ENCODE data around the gene REEP3.

REEP3 gene

DNA sequence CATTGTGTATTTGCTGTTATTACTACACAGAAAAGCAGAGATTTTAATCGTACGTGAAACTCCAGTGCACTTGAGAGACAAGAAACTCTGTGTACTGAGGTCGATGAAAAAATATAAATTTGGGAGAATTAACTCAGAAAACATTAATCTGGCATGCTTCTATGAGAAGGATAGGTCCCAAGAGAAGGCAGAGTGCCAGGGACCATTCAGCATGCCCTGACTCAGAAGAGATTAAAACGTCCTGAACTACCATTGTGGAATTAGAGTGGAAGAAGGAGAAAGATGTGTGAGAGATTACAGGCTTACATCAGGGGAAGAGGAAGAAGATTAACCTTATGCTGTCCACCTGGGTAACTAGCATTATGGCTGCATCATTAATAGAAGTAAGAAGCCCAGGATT lies 72.4 kb downstream of the REEP3 start:
- DNase-seq = no peak

DNA sequence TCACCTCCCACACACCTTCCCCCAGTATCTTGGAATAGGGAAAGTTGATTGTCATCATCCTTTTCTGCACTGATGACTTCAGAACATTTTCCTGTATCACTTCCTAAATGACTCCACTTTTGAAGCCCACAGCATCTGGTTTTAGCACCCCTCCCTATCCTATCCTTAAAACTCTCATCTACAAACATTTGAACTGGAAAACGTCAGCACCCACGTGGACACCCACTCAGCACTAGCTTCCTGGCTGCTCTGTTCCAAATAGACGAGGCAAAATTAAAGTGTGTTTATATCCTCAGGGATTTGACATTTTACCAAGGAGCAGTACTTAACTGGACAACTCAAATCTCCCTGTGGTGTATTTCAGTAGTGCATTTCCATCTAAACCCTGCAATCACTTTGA lies 73.9 kb downstream of the REEP3 start:
- DNase-seq = no peak

DNA sequence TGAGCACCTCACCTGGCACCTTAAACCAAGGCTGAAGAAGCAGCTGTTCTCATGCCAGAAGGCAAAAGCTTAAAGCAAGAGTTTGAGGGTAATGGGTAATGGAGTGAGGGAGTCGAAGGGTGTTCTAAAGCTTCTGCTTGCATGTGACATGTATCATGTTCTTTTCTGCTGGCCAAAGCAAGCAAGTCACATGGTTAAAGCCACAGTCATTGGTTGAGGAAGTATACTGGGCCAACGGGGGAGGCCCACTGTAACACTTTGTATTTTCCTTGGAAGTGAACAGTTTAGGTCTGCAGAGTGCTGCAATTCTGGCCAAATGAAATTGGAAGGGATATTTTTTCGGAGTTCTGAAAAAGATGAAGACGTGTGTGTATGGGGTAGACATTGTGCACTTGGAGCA lies 75.7 kb downstream of the REEP3 start:
- DNase-seq = no peak

DNA sequence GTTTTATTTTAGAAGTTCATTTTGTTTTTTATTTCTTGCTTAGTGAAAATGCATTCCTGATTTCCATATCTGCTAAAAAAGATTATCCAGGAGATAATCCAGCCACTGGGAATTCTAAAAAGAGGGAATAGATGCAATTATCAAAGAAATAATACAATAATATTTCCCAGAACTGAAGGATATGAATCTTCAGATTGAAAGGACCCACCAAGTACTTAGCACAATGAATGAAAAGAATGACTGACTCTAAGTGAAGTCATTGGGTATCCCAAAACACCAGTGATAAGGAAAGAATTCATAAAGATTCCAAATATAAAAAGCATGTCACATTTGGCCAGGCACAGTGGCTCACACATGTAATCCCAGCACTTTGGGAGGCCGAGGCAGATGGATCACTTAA lies 79.3 kb downstream of the REEP3 start:
- no peak for DNase-seq

DNA sequence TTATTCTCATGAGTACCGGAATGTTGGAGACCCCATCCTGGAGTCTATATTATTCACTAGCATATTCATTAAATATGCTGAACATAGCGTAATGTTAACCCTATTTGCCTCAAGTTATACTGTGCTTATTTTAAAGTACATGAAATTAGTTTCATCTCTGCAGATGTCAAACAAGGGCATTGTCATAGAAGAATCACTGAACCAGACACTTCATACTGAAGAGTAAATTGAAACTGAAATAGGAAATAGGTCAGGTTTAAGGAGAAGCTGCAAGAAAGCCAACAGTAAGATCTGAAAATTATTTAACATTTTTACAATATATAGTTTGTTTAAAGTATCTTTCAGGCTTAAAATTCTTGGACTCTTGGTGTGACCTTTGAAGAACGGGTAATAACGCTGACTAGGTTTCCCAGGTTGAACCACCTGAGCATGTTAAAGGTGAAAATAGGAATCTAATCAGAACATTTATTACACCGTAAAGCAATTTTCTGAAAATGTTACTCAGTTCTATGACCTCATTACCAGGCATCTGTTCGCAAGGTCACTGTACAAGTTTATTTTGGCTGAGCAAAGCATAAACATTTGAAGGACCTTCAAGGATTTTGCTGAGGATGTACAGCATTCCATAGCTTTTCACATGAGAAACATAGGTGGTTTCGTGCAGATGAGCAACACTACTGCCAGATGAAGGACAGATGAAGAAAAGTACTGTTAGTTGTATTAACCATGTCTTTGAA lies 82.7 kb downstream of the REEP3 start:
- DNase-seq = no peak

DNA sequence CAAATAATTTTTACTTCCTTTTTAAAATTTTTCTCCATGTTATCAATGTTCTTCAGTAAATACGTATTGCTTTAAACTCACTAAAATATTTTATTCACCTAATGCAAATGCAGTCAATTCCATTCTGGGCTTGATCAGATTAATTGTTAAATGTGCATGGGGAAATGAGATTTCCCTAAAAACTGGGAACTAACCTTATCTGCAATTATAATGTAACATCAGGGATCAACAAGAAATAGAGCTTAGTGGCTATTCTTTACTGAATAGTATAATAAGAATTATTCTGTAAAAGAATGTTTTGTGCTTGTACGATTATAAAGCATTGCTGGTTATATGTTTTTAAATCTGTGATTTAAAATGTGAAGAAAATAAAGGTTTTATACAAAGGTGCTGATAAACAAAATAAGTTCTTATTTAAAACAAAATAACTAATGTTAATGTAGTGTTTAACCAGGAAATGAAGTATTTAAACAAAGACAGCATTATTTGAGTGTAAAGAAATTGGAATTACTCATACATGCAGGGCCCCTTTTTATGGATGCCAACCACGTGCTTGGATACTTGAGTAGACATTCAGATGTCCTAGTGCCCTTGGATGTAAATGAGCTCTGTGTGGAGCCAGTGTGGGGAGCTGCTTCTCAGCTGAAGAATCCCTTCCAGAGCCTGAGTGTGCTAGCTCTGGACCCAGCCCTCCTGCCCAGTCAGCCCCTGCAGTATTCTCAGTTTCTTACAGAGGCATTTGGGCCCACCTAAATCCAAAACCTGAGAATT lies 84.2 kb downstream of the REEP3 start:
- no peak for DNase-seq

DNA sequence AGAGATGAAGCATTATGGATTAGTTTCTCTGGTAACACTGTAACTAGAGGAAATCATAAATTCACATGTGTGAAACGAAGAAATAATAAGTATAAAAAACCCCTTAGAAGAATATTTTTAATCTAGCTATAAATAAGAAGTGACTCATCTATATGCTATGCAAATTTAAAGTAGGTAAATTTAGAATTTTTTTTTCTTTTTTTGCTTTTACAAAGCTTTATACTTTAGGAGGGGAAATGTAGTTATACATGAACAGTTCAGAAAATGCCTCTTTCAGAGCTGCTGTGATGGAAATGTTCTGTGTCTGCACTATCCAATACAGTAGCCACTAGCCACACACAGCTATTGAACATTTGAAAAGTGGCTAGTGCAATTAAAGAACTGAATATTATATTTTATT lies 87.3 kb downstream of the REEP3 start:
- no peak for DNase-seq

DNA sequence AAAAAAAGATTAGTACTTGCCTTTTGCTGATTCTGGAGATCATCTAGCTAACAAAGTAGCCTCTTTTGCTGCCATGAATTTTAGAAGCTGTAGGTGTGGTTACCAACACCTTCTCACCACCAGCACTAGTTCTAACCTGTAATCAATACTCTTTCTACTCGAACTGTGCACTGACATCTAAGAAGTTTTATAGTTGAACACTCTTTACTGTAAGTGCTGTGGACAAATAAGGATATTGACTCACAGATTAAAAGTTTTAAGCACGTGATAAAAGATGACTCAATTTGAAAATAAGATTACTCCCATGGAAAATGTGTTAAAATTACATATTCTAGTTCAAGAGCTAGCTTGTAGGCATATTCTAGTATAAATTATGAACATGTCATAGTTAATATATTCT lies 89.9 kb downstream of the REEP3 start:
- no peak for DNase-seq

DNA sequence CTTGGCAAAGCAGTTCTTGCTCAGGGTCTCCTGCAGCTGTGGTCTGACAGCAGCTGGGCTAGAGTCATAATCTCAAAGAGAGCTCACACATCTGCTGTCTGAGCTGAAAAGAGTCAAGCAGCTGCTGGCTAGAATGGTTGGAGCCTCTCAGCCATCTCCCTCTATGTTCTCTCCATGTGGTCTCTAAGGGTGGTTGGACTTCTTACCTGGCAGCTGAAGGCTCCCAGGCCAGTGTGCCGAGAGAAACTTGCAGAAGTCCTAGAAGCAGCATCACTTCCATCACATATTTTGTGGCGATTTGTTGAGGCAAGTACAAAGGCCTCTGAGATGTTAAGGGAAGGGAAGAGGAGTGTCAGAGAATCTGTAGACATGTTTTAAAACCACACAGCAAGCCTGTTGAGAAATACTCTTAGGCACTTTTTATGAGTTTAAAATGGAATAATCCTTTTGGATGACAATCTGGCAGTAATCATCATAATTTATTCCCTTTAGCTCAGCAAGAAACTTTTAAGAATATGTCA lies 93.2 kb downstream of the REEP3 start:
- DNase-seq = no peak

DNA sequence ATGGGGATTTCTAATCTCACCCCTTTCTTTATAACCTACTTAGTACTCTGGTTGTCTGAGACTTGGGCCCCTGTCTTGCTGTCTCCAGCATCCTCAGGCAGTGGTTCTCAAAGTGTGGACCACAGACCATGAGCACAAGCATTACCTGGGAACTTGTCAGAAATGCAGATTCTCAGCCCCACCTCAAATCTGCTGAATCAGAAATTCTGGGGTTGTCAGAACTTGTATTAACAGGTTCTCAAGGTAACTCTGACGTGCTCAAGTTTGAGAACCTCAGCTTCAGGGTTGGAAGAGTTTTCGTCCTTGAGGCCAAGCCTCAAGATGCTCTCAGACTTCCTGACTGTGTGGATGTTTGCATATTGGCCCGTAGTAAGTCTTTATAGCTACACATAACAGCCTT lies 97.4 kb downstream of the REEP3 start:
- no peak for DNase-seq

DNA sequence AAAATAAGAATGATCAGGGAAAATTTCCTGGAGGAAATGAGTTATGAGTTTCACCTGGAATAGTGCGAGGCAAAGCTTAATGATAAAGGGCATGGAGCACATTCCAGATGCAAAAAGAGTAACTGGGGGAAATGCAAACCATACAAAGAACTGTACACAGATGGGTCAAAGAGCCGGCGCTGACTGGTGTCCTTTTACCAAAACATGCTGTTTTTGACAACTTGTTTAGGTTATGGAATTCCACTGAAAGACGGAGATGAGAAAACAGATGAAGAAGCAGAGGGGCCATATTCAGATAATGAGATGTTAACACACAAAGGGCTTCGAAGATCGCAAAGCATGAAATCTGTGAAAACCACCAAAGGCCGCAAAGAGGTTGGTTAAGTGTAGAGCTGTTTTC lies 98.2 kb downstream of the REEP3 start:
- no peak for DNase-seq

DNA sequence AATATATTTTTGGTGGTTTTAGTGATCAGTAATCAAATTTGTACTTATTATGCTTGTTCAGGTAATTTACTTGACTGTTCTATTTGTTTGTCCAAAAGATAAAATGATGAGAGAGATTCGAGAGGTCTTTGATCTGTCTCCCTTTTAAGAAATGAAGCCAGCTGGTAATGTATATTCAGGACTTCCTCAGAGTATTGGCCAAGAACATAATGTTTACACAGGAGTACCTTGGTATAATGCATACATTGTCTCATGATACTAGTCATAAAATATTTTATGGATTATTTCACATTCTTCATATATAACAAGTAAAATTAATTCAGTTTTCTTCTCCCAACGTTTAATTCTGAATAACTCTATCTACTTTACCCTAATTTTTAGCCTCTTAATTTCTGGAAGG lies 100.9 kb downstream of the REEP3 start:
- DNase-seq = no peak

DNA sequence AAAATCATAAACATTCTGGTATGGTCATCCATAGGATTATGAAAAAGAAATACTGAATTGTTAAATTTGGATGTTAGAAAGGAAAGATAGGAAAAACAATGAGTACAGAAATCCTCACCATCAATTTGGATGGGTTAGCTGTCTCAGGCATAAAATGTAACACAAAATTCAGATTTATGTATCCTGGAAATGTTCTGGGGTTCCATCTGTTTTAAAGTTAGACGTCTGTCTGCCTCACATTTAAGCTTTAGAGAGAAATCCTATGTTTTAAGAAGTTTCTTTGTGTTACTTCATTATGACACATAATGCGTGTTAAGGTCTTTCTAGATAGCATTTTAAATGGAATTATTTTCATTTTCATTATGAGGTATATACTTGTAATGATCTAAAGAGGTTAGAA lies 103.5 kb downstream of the REEP3 start:
- DNase-seq = no peak

DNA sequence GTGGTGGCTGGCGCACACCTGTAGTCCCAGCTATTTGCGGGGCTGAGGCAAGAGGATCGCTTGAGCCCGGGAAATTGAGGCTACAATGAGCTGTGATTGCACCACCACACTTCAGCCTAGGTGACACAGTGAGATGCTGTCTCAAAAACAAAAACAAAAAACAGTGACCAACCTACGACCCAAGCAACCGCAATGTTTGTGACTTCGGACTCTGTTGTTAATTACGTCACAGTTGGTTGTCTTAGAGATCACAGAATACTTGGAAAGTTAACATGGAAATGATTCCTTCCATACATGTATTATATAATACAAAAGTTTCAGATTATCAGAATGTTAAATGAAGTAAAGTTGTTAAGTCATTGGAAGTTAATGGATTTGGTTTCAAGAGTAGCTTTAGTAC lies 106.2 kb downstream of the REEP3 start:
- no peak for DNase-seq

DNA sequence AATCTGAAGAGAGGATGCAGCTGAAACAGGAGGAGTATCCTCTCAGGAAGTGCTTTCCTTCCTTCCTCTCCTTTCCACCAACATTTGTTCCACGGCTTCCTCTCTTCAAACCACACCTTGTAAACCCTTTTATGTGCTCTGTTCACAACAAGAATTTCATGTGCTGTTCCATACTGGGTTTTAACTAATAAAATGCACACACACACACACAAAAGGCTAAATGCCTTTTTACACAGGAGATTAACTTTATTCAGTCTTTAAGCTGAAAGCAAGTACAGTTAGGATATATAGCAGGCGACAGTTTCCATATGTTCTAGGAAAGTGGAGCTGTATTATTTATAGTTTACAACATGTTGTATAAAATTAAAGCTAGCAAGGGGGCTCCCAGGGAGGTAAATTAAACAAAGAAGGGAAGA lies 106.7 kb downstream of the REEP3 start:
- DNase-seq = no peak

DNA sequence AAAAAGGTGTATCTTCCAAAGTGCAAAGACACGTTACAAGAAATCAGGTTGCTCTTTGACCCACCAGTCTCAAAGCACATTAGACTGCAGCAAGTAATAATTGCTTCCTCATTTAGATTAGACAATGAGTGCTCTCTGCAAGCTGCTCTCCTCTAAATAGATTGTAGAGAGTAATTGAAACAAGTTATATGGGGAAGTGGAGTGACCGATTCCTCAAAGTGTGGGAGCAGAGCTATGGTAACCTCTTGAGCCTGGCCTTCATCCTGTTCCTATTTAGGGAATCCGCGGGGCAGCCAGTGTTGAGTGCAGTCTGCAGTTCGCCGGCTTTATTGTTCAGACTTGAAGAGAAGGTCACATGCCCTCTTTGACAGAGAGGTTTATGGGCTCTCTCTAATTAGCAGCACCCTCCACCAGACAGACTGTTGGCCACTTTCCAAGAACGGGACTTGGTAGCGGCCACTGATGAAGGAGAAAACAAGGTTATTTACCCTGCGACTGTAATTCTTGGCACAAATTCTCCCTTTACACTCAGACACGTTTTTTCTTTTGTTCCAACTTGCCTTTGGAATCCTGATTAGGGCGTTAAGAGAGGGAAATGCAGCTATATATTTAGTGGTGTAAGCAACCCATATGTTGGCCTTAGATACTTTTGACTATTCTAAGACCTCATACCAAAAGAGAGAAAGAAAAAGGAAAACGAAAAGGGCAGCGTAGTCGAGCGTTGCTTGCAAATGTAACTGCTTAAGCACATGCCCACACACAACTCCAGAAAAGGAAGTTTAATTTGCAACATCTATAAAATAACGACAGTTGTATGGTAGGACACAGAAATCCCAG lies 107.5 kb downstream of the REEP3 start:
- DNase-seq = peak; percentile 97

DNA sequence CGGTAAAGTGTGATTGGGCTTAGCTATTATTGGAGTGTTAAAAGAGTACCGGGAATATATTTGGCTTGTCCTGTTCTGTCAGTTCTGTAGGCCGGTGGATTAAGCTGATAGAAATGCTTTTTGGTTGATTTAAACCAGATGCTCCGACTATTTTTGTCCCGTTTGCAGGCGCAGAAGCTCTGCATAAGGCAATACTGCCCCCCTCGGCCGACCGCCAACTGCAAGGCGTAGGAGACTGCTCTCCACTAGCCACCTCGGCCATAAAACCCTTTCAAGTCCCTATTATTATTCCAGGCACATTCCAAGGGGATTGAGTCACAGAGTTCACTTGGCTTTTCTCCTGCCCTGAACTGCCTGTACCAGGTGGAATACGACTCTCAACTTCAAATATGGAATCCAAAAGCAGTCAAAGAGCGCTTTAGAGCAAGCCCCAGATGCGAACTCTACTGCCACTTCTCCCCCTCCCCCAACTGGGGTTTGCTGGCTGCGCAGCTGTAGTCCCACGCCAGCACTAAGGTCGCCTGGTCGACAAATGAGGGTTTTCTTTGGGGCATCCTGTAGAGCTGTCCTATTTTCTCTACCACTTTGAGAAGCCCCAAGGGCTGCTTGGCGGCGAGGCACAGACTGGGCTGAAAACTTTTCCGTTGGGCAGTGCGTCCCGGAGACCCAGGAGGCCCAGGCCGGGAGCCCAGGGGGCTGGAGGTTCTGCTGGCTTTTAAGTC lies 108.3 kb downstream of the REEP3 start:
- peak; percentile 82 for DNase-seq

DNA sequence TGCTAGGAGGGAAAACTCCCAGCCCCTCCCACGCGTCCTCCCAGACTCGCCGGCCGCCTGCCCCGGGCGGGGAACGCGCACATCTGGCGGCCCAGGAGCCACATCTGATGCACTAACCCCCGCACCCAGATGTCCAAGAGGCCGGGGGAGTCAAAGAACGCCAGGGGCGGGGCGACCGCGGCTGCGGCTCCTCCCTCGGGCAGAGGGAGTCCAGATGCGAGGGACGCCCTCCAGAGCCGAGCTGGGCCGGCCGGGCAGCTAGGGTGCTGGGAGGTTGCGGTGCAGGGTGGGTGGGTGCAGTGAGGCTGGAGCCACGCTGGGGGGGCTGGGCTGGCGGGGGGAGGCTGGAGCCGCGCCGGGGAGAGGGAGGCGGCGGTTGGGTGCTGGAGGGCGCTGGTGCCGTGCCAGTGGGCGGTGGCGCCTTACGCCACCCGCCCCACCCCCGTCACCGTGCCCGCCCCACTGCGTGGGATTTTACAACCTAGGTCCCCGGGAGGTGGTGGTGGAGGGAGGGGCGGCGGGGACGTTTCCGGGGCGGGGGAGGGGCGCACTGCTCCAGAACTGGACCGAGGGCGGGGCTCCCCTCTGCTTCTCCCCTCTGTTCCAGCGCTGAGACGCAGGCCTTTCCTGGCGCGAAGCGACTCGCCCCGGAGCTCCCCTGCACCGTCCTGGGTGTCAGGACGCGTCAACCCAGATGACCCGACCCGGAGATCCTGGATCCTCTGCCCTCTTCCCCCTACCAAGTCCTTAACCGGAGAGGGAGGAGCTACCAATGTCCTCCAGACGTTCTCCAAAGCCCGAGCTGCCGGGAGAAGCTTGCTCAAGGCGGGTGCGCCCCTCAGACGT lies 109.1 kb downstream of the REEP3 start:
- peak; percentile 72 for DNase-seq

DNA sequence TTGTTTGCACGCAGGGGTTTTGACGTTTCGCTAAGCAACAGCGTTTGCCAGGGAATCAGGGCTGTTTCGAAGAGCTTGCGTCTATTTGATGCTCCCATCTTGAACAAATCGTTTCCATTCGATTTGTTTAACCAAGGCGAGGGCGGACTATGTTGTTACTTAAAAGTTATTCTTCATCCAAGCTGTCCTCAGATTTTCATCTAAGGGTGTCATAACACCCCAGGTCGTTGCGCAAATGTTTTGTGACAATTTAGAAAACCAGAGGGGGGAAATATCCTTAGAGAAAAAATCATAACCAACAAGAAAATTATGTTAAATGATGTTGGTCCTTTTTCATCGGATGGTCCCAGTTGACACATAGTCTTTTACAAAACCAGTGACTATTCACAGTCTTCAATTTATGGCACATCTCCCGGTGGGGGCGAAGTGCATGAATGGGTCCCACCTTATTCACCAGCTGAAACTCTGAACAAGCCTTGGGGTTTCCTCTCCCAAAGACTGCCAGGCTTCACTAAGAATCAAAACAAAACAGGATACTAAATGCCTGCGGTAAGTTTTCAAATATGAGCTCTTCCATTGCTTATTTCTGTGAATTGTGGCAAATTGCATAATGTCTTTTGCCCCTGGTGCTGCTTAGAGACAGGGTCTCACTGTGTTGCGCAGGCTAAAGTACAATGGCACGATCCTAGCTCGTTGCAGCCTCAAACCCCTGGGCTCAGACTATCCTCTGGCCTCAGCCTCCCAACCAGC lies 109.9 kb downstream of the REEP3 start:
- no peak for DNase-seq

DNA sequence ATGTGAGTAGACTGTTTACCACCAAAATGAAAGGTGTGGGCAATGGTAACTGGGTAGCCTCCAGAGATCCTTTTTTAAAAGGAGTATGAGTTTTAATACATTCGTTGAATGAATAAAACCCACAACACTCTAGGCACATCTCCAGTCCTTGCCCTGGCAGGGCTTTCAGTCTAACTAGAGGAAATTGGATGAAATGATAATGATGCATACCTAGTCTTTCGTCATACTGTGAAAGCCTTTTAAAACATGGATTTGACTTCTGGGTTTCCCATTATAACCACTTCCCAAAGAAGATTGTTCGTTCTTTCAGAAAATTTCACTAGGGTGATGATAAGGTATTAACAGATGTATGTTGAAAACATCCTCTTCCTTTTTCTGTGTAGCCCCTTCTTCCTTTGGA lies 110.8 kb downstream of the REEP3 start:
- no peak for DNase-seq
